GM12878 (cell line): Measurements from ENCODE around the gene KCNQ1.

Source experiments
- EZH2 ChIP-seq: IDR thresholded peaks from 2 replicates; pipeline ENCODE4 v1.6.1; 2012; ENCODE audit warnings: low read depth, mild to moderate bottlenecking, control low read depth, inconsistent platforms, low read length, borderline replicate concordance; ENCODE audit not compliant: control insufficient read depth
- SP1 ChIP-seq: IDR thresholded peaks from one replicate; pipeline ENCODE4 v1.6.1; 2011; ENCODE audit warnings: low read depth, low read length
- TF ChIP-seq, protein P1 (sequence below), 3 experiments: IDR thresholded peaks in 2 of 3; conservative IDR thresholded peaks in 1 of 3; 2 replicates each; pipeline ENCODE4 v1.5.1; 2011; ENCODE audit warnings: low read depth in 3 of 3, low read length in 3 of 3, mild to moderate bottlenecking in 3 of 3, control low read depth in 2 of 3, moderate library complexity in 2 of 3, inconsistent platforms in 1 of 3, mixed read lengths in 1 of 3; ENCODE audit not compliant: control insufficient read depth in 2 of 3, insufficient read depth in 1 of 3; ENCODE audit errors: extremely low read depth in 1 of 3
- TF ChIP-seq, protein P2 (sequence below): fragments of 450-650 bp; IDR thresholded peaks from 2 replicates; pipeline ENCODE4 v1.6.1; 2017; ENCODE audit warnings: mild to moderate bottlenecking, low read depth, inconsistent platforms; ENCODE audit not compliant: poor library complexity, severe bottlenecking

DNA sequence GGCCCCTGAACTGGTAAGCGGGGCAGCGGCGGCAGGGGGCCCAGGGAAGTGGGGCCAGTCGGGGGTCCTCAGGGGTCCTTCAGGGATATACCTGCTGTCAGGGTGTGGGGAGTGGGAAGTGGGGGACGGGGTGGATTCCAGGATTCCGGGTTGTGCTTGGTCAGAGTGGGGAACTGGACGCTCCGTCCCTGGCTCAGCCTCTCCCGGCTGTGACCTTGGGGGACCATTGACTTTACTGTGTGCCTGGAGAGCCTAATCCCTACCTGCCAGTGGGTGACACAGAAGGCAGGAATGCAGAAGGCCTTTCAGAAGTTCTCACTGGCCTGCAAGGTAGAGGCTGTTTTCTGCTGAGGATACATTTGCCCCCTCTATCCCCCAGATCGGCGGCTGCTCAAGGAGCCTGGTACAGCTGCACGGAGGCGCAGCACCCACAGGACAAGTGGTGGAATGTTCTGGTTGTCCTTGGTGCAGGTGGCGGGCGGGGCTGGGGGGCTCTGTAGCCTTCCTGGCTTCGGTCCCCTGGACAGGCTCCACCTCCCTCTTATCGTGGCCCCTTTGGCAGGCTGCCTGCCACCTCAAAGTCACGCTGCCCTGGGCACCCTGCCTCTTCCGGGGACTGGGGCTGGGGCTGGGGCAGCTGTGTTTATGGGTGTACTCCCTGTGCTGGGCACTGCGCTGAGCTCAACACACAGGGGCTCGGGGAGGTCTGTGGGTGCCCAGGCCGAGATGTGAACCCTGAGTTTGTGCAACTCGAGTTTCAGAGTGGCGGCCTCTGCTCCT, 18.4 kb downstream of the KCNQ1 start:
- TF ChIP-seq, protein P1, sequence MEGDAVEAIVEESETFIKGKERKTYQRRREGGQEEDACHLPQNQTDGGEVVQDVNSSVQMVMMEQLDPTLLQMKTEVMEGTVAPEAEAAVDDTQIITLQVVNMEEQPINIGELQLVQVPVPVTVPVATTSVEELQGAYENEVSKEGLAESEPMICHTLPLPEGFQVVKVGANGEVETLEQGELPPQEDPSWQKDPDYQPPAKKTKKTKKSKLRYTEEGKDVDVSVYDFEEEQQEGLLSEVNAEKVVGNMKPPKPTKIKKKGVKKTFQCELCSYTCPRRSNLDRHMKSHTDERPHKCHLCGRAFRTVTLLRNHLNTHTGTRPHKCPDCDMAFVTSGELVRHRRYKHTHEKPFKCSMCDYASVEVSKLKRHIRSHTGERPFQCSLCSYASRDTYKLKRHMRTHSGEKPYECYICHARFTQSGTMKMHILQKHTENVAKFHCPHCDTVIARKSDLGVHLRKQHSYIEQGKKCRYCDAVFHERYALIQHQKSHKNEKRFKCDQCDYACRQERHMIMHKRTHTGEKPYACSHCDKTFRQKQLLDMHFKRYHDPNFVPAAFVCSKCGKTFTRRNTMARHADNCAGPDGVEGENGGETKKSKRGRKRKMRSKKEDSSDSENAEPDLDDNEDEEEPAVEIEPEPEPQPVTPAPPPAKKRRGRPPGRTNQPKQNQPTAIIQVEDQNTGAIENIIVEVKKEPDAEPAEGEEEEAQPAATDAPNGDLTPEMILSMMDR (IDR thresholded peaks at IDR 0.05 in 2 of 3, conservative IDR thresholded peaks at IDR 0.05 in 1 of 3; ENCODE audit: control insufficient read depth in 2 of 3, extremely low read depth in 1 of 3, insufficient read depth in 1 of 3, low read depth in 3 of 3, low read length in 3 of 3), result no peak
- TF ChIP-seq, protein P2, sequence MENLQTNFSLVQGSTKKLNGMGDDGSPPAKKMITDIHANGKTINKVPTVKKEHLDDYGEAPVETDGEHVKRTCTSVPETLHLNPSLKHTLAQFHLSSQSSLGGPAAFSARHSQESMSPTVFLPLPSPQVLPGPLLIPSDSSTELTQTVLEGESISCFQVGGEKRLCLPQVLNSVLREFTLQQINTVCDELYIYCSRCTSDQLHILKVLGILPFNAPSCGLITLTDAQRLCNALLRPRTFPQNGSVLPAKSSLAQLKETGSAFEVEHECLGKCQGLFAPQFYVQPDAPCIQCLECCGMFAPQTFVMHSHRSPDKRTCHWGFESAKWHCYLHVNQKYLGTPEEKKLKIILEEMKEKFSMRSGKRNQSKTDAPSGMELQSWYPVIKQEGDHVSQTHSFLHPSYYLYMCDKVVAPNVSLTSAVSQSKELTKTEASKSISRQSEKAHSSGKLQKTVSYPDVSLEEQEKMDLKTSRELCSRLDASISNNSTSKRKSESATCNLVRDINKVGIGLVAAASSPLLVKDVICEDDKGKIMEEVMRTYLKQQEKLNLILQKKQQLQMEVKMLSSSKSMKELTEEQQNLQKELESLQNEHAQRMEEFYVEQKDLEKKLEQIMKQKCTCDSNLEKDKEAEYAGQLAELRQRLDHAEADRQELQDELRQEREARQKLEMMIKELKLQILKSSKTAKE, result no peak
- no peak for TF ChIP-seq EZH2
- no peak for TF ChIP-seq SP1
